ENCODE data around the gene MAP1B.
A peak's percentile ranks its signal among the peaks of the same experiment; 100 is the strongest.

MAP1B gene

DNA sequence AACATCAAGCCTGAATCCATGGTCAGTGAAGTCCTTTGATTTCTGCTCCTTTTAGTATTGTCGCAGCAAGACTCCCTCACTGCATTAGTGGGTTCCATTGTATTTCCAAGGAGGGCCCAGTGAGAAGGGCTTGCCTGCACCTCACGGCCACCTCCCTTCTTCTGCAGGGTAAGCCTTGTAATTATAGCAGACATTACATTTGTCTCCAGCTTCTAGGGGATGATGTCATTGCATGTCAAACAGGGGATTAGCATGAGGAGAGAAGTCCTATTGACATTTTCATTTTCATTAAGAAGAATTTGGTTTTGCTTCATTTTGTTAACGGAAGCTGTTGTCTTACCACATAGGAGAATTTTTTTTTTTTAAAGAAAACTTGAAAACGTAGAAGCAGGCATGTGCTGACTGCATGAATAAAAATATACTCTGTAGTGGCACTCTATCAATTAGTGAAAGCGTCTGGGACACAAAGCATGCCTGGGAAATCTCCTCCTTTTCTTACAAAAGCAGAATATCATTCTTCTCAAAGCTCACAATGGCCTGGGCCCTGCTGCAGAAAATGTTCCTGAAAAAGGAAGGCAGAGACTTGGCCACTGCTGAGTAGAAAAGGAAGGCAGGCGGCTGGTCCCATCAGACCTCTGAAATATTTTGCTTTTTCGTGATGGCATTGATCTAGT lies 27.1 kb downstream of the MAP1B start:
- no peak for DNase-seq

- no peak for DNase-seq
These were observed 30.6 kb downstream of the MAP1B start for GRCh38 chr5:72137826-72138409.

DNA sequence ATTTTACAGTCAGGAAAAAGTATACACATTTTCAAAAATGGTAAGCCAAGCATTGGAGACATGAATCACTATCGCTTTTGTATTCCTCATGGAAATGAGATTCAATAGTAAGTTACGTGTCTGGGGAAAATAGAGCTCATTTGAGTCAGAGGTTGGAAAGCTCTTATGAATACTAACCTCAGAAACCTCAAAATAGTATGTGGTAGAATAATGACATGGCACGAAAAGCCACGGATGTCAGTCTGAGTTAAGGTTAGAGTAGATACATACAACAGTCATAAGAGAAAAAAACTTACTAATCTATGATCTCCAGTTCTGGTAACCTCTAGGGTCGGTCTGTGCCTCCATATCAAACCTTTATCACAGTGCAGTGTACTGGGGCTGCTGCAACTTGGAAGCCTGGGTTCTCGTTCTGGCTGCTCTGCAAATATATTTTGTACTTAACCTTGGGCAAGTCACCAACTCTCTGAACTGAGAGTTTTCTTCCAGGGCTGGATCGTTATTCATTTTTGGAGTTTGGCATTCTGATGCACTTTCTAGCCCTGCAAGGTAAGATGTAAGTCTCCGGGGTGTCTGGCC lies 31.8 kb downstream of the MAP1B start:
- no peak for DNase-seq

- DNase-seq: no peak
These were observed 33.4 kb downstream of the MAP1B start for GRCh38 chr5:72140711-72141110.

- no peak for DNase-seq
These were observed 34.4 kb downstream of the MAP1B start for GRCh38 chr5:72141440-72142355.

DNA sequence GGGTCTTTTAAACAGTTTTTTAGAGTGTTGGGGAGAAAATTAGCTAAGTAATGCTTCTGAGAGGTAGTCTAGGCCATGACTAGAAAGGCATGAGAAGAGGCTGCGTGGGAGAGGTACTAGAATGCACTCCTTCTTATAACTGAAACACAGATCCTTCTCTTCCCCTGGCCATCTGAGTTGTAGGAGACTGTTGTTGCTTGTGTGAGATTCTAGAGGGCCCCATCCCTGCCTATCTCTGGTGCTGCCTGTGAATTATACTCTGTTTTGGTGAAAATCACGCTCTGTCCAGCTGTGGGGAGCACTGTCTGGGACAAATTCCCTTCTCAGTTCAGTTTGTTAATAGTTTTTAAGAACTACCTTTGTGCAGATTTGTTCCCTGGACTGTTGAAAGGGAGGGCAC lies 37.5 kb downstream of the MAP1B start:
- DNase-seq: no peak

- no peak for DNase-seq
These were observed 38.1 kb downstream of the MAP1B start for GRCh38 chr5:72145348-72145747.

- DNase-seq: no peak
These were observed 38.8 kb downstream of the MAP1B start for GRCh38 chr5:72146056-72146455.

GRCh38 chr5:72147569-72147968 lies 40.3 kb downstream of the MAP1B start:
- DNase-seq: no peak

GRCh38 chr5:72149742-72150141 lies 42.5 kb downstream of the MAP1B start:
- DNase-seq: no peak

- DNase-seq: no peak
These were observed 43.9 kb downstream of the MAP1B start for GRCh38 chr5:72151169-72151568.

GRCh38 chr5:72151646-72152045 lies 44.4 kb downstream of the MAP1B start:
- DNase-seq: no peak

DNA sequence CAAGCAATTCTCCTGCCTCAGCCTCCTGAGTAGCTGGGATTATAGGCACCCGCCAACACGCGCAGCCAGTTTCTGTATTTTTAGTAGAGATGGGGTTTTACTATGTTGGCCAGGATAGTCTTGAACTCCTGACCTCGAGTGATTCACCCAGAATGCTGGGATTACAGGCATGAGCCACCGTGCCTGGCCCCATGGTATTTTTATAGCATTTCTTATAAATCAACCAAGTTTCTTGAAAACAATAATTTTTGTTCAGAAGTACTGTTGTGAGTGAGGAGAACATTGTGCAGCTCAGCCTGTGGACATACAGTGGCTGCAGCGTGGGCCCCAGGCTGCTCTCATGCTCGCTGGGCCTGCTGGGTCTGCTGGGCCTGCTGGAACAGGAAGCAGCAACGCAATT lies 45.3 kb downstream of the MAP1B start:
- DNase-seq: no peak

DNA sequence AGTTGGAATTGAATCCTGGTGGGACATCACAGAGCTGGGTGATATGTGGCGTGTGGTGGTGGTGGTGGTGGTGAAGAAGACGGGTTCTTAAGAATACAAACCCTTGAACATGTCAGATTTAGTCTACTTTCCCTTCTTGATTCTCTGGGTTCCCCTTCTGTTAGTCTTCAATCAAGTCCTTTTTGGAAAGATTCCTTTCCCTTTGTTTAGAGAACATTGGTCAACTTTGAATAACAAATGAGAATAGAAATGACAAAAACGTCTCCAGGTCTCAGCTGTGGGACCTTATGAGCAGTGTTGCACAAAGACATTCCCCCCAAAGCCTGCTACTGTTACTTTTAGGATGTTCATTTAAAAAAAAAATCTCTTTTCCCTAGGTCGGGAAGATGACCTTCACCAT lies 46.3 kb downstream of the MAP1B start:
- DNase-seq: no peak

DNA sequence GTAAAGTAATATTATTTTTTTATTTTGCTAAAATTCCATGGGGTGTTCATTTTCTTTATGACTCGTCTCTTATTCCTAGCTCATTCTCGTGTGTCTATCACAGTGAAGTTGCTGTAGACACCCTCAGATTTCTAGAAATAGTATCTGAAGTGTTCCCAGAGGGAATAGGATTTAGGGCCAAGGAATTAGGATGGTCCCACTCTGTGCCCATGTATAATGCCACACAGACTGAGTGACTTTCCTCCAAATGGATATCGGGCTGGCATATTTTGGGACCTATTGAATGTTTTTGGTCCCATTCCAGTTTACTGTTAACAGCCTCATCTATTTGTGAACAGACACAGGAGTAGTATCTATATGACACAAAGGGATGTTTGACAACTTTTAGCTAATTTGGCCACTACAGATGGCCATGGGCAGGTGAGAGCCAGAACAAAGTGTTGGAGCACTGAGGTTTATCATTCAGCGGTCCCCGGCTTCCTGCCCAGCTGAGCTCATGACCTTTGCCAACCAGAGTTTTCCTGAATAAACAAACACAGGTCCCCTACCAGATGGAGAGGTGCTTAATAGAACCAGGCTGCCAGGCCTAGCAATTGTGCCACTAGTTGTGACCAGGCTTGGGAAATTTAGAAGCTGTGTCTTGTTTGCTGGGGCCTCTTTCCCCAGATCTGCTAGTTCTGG lies 46.9 kb downstream of the MAP1B start:
- peak; percentile 36 for DNase-seq

DNA sequence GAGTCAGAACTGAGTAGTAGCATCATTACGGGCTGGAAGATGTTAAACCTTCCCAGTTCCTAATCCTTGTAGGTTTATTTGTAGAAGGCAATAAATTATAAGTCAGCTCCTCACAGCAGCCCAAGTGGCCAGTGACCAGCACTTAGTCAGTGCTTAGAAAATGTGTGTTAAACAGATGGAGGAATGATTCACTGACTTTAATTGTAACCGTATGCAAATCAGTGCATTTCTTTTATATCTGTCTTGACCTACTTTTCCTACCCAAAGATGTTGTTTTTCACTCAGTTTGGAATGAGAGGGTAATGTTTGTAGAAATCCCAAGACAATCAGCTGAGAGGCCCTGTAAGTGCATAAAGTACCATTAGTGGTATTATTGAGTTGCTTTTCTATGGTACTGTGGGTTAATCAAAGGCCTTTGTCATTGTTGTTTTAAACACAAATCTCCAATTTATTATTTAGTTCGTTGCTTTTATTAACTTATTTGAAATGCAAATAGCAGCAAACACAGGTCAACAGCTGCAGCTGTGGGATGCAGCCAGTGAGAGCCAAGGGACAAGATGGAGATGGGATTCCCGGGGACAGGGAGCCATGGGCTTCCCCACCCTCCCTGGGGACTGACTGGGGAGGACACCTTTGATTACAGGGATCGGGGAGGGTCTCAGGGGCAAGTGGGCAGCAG lies 49.8 kb downstream of the MAP1B start:
- no peak for DNase-seq

GRCh38 chr5:72157625-72157962 lies 50.3 kb downstream of the MAP1B start:
- DNase-seq: no peak

DNA sequence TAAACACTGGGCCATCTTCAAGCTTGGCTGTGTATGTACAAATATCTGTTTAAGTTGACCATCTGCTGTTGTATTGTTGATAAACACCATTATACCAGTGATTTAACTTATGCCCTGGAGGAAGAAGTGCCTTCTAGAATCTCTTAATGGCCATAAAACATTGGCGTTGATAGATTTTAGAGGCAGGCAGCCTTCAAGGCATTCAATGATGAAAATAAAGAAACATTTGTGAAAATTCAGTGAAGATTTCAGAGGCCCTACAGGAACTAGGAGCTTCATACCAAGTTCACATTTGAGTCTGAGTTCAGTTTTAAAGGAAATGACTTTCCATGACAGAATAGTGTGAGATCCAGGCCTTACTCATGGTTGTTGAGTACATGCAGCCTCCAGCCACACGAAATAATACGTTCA lies 52.2 kb downstream of the MAP1B start:
- DNase-seq: no peak

- DNase-seq: no peak
These were observed 53.1 kb downstream of the MAP1B start for GRCh38 chr5:72160329-72160728.

GRCh38 chr5:72160959-72161358 lies 53.7 kb downstream of the MAP1B start:
- DNase-seq: no peak

DNA sequence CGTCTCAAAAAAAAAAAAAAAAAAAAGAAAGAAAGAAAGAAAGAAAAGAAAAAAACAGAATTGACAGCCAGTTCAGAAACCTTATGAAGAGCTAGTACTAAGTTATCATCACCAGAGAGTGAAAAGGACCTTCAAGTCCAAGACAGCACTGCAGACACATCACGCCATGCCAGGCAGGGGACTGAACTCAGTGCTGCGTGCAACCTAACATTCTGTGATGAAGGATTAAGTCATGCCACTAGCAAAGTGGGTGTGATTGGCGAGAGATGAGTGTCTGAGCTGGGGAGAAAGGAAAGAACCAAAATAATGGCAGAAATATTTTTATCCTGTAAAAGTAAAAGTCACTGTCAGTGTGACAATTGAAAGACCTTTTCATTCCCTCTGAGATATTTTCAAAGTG lies 54.7 kb downstream of the MAP1B start:
- no peak for DNase-seq

GRCh38 chr5:72163349-72163983 lies 56.2 kb downstream of the MAP1B start:
- DNase-seq: no peak
